ENCODE measurements around the gene IL1RAPL2.

Gene IL1RAPL2

GRCh38 chrX:105211066-105211575 lies 645.1 kb downstream of the IL1RAPL2 start:
- POLR2A ChIA-PET (ENCODE audit: low non-redundant PET) = no interaction called here
- TF ChIP-seq CTCF (conservative IDR thresholded peaks at IDR 0.05; ENCODE audit: low read depth) = no peak
- CTCF ChIA-PET = interaction anchor here (0.6 kb wide), 1 partner anchor 659 kb away, joined by 3 read pairs; no protein-coding TSS in a partner anchor
- DNase-seq (ENCODE audit: low spot score) = no peak
- no peak overlapping the region for H3K27ac ChIP-seq

GRCh38 chrX:105219454-105220401 lies 653.7 kb downstream of the IL1RAPL2 start:
- DNase-seq (ENCODE audit: low spot score) = no peak
- ChIA-PET POLR2A (ENCODE audit: low non-redundant PET) (no interaction called here), CTCF (interaction anchor here (0.6 kb wide), 1 partner anchor 42 kb away, joined by 3 read pairs; no protein-coding TSS in a partner anchor)
- H3K27ac ChIP-seq = no peak overlapping the region
- no peak for TF ChIP-seq CTCF (conservative IDR thresholded peaks at IDR 0.05; ENCODE audit: low read depth)

GRCh38 chrX:105220636-105221035 lies 654.6 kb downstream of the IL1RAPL2 start, which contains the start of gene TEX13A:
TSS of gene TEX13A (minus strand) at chrX:105220694. CDS start at chrX:105220397, 297 bp downstream.
- POLR2A ChIA-PET (ENCODE audit: low non-redundant PET) = no interaction called here
- CTCF ChIA-PET = no interaction called here
- H3K27ac ChIP-seq = no peak within 1 kb of the TSS
- TF ChIP-seq CTCF (conservative IDR thresholded peaks at IDR 0.05; ENCODE audit: low read depth) = no peak
- no peak for DNase-seq (ENCODE audit: low spot score)

GRCh38 chrX:105221374-105221773 lies 655.4 kb downstream of the IL1RAPL2 start:
- ChIA-PET POLR2A (ENCODE audit: low non-redundant PET) (no interaction called here), CTCF (no interaction called here)
- no peak overlapping the region for H3K27ac ChIP-seq
- no peak for TF ChIP-seq CTCF (conservative IDR thresholded peaks at IDR 0.05; ENCODE audit: low read depth)
- DNase-seq (ENCODE audit: low spot score) = no peak

- ChIA-PET CTCF (interaction anchor here (0.6 kb wide), 1 partner anchor 661 kb away, joined by 3 read pairs; no protein-coding TSS in a partner anchor), POLR2A (ENCODE audit: low non-redundant PET) (no interaction called here)
- DNase-seq (ENCODE audit: low spot score) = no peak
- TF ChIP-seq CTCF (conservative IDR thresholded peaks at IDR 0.05; ENCODE audit: low read depth) = no peak
- no peak overlapping the region for H3K27ac ChIP-seq
Observed at GRCh38 chrX:105226499-105226898, 660.5 kb downstream of the IL1RAPL2 start.

GRCh38 chrX:105228602-105229001 lies 662.6 kb downstream of the IL1RAPL2 start:
- DNase-seq (ENCODE audit: low spot score) = no peak
- no peak for TF ChIP-seq CTCF (conservative IDR thresholded peaks at IDR 0.05; ENCODE audit: low read depth)
- CTCF ChIA-PET = no interaction called here
- POLR2A ChIA-PET (ENCODE audit: low non-redundant PET) = no interaction called here
- no peak overlapping the region for H3K27ac ChIP-seq

Data from RWPE1 (cell line).